Kidney capillary endothelial cell (primary cell): ENCODE data around the gene RIPOR1.

ENCODE experiments used
- DNase-seq: peaks from one replicate; pipeline ENCODE4 v3.0.0-alpha.2; 2018; ENCODE audit warnings: low spot score

RIPOR1 gene

GRCh38 chr16:67538666-67539101 is 10.1 kb downstream of the RIPOR1 start:
- DNase-seq = no peak

- DNase-seq = no peak
Observed at GRCh38 chr16:67539271-67539670, 10.6 kb downstream of the RIPOR1 start.

DNA sequence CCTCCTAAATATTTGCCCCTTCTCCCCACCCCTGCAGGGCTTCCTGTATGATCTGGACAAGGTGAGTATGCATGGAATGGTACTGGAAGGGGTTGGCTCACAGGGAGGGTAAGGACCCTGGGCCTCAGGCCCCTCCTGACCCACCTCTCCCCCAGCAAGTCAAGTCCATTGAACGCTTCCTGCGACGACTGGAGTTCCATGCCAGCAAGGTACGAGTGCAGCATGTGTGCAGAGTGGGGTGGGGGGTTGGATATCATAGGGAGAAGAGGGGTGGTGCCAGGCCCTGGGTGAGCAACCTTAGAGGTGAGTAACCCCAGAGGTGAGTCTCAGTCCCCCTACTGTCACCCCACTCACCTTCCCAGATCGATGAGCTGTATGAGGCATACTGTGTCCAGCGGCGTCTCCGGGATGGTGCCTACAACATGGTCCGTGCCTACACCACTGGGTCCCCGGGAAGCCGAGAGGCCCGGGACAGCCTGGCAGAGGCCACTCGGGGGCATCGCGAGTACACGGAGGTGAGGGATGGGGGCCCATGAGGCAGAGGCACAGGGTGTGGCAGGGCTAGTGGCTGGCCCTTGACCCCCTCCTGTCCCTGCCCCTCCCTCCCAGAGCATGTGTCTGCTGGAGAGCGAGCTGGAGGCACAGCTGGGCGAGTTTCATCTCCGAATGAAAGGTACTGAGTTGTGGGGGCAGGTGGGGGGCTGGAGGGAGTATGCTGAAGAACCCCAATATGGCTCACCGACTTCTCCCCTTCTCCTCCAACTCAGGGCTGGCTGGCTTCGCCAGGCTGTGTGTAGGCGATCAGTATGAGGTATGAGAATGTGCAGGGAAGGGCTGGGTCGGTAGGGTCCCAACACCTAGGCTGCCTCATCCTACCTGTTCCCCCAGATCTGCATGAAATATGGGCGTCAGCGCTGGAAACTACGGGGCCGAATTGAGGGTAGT is 11.3 kb downstream of the RIPOR1 start:
- DNase-seq = no peak

DNA sequence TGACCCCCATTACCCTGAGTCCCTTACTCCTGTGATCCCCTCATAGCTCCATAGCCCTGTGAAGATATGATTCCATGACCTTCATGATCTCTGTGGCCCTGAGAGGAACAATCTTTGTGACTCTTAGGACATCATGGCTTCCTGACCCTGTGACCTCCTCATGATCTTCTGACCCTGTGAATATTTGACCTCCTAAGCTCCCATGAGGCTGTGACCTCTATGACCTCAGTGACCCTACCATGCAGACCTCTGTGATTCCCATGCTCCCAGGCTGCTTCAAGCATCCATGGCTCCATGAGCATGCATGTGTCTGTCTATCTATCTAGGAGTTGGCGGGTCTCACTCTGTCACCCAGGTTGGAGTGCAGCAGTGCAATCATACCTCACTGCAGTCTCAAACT is 12.1 kb downstream of the RIPOR1 start:
- no peak for DNase-seq

- no peak for DNase-seq
Observed at GRCh38 chr16:67541391-67542263, 13.0 kb downstream of the RIPOR1 start.

DNA sequence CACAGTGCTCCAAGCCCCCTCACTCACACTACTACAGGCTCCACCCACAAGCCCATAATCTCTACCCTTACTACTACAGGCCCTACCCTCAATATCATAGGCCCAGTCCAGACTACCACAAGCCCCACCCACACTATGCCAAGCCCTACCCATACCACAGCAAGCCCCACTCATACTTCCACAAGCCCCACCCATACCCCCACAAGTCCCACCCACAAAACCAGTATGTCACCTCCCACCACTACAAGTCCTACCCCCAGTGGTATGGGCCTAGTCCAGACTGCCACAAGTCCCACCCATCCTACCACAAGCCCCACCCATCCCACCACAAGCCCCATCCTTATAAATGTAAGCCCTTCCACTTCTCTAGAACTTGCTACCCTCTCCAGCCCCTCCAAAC is 13.8 kb downstream of the RIPOR1 start:
- no peak for DNase-seq

DNA sequence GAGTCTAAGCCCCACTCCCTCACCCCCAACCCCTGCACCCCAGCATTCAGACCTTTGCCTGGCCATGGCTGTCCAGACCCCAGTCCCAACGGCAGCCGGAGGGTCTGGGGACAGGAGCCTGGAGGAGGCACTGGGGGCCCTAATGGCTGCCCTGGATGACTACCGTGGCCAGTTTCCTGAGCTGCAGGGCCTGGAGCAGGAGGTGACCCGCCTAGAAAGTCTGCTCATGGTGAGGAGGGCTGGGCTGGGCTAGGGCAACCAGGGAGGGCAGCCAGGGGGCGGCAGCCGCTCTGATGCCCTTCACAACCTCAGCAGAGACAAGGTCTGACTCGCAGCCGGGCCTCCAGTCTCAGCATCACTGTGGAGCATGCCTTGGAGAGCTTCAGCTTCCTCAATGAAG is 14.4 kb downstream of the RIPOR1 start:
- DNase-seq = no peak

GRCh38 chr16:67543582-67543981 is 15.0 kb downstream of the RIPOR1 start:
- DNase-seq = no peak

GRCh38 chr16:67544329-67544841 is 15.8 kb downstream of the RIPOR1 start:
- no peak for DNase-seq

DNA sequence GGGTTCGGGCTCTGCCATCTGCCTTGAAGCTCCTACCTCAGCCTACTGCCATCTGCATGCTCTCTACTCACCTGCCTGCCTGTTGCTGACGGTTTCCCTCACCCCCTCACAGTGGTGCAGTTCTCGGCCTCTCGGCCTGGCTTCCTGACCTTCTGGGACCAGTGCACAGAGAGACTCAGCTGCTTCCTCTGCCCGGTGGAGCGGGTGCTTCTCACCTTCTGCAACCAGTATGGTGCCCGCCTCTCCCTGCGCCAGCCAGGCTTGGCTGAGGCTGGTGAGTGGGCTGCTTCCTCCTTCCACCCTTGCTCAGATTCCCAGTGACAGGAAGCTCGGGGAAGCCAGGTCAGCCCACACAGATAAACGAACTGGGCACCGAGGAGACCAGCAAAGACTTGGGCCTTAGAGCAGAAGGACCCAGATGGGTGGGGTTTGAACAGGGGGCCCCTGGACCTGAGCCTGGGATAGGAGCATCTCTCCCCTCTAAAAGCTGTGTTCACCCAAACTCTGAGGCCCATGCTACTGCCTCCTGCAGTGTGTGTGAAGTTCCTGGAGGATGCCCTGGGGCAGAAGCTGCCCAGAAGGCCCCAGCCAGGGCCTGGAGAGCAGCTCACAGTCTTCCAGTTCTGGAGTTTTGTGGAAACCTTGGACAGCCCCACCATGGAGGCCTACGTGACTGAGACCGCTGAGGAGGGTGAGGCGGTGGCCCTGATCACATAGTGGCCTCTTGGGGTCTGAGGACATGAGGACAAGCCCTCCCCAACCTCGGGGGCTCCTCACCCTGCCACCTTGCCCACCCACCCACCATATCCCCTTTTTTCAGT is 16.4 kb downstream of the RIPOR1 start:
- no peak for DNase-seq

- DNase-seq = no peak
Observed at GRCh38 chr16:67545665-67546024, 17.0 kb downstream of the RIPOR1 start.

- no peak for DNase-seq
Observed at GRCh38 chr16:67546091-67546501, 17.5 kb downstream of the RIPOR1 start.

- no peak for DNase-seq
Observed at GRCh38 chr16:67546761-67547422, 18.3 kb downstream of the RIPOR1 start.

DNA sequence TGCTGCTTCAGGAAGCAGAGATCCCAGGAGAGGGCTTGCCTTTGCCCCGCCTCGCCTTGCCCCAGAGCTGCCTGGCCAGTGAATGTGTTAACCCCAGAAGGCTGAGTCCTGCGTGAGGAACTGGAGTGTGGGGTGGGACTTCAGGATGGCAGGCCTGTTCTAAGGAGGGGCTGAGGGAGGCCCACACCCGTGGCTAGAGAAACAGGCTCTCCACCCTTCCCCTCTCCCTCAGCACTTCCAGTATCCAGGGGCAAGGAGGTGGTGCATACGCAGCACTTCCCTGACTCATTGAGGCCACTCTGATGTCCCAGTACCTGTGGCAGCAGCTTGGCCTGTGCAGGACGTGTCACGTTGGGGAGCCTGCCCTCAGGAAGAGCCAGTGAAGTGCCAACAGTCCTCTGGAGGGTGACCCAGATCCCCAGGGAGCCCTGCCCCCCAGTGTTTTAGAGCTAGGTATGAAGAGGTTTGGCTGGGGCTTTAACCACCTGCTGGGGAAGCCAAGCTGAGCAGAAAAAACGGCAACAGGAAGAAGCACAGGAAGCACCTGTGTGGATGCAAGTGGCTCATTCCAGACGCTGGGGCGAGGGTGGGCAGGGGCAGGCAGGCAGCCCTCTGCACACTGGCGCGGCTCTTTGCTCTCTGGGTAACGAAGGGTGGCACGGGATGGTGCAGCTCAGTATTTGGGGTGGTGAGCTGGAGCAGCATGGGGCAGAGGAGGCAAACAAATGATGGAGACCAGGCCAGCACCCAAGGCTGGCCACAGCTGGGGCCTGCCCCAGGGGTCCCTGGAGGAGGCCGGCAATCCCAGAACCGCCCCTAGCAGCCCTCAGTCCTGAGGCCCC is 19.0 kb downstream of the RIPOR1 start:
- no peak for DNase-seq

- DNase-seq = no peak
Observed at GRCh38 chr16:67548265-67549126, 19.9 kb downstream of the RIPOR1 start.

DNA sequence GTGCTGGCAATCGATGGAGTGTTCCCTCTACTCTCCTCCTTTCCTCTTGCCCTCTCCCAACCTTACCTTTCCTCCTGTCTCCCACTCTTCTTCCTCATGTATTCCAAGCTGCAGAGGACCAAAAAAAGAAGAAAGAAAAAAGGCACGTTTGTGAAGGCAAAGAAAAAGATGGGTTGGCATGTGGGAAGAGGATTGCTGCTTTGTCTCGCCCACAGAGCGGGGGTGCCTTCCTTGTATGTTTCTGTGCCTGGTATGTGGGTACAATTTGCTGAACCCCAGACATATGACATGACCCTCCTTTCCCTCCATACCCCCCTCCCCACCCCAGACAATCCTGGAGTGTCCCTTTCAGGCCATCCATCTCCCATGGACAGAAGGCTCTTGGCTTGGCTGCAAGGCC is 20.6 kb downstream of the RIPOR1 start:
- no peak for DNase-seq

DNA sequence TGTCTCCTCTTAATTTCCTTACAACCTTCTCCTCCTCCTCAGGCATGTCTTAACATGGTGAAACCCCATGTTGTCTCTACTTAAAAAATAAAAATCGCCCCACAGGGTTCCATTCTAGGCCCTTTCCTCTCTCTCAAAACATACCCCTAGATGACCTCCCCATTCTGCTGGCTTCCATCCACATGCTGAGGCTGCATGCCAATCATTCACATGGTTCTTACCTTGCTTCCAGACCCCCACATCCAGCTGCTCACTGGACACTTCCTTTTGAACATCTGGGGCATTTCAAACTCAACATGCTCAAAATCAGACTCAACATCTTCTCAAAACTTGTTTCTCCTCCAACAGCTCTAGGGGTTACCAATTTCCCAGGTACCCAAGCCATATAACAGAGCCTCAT is 21.3 kb downstream of the RIPOR1 start:
- no peak for DNase-seq

- no peak for DNase-seq
Observed at GRCh38 chr16:67551091-67551490, 22.5 kb downstream of the RIPOR1 start.

DNA sequence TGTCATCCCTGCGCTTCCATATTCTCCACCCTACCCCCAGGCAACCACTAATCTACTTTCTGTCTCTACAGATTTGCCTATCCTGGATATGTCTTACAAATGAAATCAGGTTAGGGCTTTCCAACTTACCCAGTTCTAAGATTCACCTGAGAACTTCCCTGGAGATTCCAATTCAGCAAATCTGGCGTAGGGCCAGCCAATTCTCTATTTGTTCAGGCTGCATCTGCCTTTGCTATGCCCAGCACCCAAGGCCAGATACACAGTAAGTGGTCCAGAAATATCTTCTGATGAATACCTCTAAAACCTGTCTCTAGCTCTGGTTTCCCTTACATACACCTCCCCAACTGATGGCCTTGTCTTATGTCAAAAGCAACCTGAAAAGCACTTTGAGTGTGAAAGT is 23.3 kb downstream of the RIPOR1 start:
- DNase-seq = no peak
